Astrocyte of the cerebellum (primary cell): ENCODE results near the gene PHLDB1.

ENCODE experiments used
- DNase-seq: peaks from one replicate; pipeline ENCODE4 v3.0.0-alpha.2; 2011; ENCODE audit warnings: low read depth
- H3K4me3 ChIP-seq: 2 replicates; pipeline ENCODE4 v1.5.1; 2011; ENCODE audit warnings: mild to moderate bottlenecking, low read depth, low read length, moderate library complexity
- CTCF ChIP-seq: IDR thresholded peaks from 2 replicates; pipeline ENCODE4 v1.5.1; 2012; ENCODE audit warnings: low read length, low read depth, moderate library complexity, mild to moderate bottlenecking; ENCODE audit errors: missing control alignments
- in situ Hi-C: cut with HindIII; loops from 2 replicates; pipeline ENCODE4 v1.10.0; 2017; ENCODE audit warnings: low sequenced_read_pairs

The PHLDB1 gene

GRCh38 chr11:118697346-118697745 lies 89.9 kb downstream of the PHLDB1 start:
- no peak overlapping the region for H3K4me3 ChIP-seq
- in situ Hi-C loops: no loop called here
- DNase-seq: no peak
- TF ChIP-seq CTCF: no peak

GRCh38 chr11:118699506-118700220 lies 92.2 kb downstream of the PHLDB1 start:
- H3K4me3 ChIP-seq: no peak overlapping the region
- no peak for DNase-seq
- TF ChIP-seq CTCF: no peak
- in situ Hi-C loops: loop anchor here (10.0 kb wide), 3 partner anchors 95 to 245 kb away; partner anchors contain the start of gene DDX6

GRCh38 chr11:118703563-118704106 lies 96.2 kb downstream of the PHLDB1 start:
- in situ Hi-C loops: loop anchor here (10.0 kb wide), 3 partner anchors 91 to 241 kb away; partner anchors contain the start of gene DDX6
- no peak overlapping the region for H3K4me3 ChIP-seq
- no peak for DNase-seq
- TF ChIP-seq CTCF: no peak

GRCh38 chr11:118705111-118705741 lies 97.8 kb downstream of the PHLDB1 start:
- TF ChIP-seq CTCF: no peak
- no peak for DNase-seq
- no peak overlapping the region for H3K4me3 ChIP-seq
- in situ Hi-C loops: loop anchor here (10.0 kb wide), 3 partner anchors 90 to 240 kb away; partner anchors contain the start of gene DDX6

GRCh38 chr11:118705791-118706545 lies 98.6 kb downstream of the PHLDB1 start:
- no peak for DNase-seq
- TF ChIP-seq CTCF: no peak
- in situ Hi-C loops: loop anchor here (10.0 kb wide), 3 partner anchors 89 to 239 kb away; partner anchors contain the start of gene DDX6
- H3K4me3 ChIP-seq: no peak overlapping the region

GRCh38 chr11:118706546-118706825 lies 99.1 kb downstream of the PHLDB1 start:
- no peak for TF ChIP-seq CTCF
- H3K4me3 ChIP-seq: no peak overlapping the region
- in situ Hi-C loops: loop anchor here (10.0 kb wide), 3 partner anchors 88 to 238 kb away; partner anchors contain the start of gene DDX6
- DNase-seq: no peak
